ENCODE results near the gene HS3ST2. TPM values are rescaled to one million over a fixed set of nuclear protein-coding genes. Genes with fewer than 3 reads are reported as not detected.

HS3ST2 gene
- total RNA-seq, 6 experiments from 2014 or later: not detected

GRCh38 chr16:22901563-22901962, 87.6 kb downstream of the HS3ST2 start:
- no peaks in the 10 kb centered on the region for H3K9me3 Mint-ChIP-seq
- DNase-seq: no peak
- no peak for TF ChIP-seq CTCF (IDR thresholded peaks at IDR 0.05)
- H3K27ac Mint-ChIP-seq: no peak overlapping the region
- H3K27me3 Mint-ChIP-seq (ENCODE audit: insufficient read depth): peaks cover 3% of the 10 kb centered on the region; the same call in 1 of the 2 replicates
- H3K4me3 Mint-ChIP-seq: no peak overlapping the region
- no peaks in the 10 kb centered on the region for H3K4me1 Mint-ChIP-seq (ENCODE audit: low read depth)
- H3K36me3 Mint-ChIP-seq (ENCODE audit: low read depth): no peaks in the 10 kb centered on the region

GRCh38 chr16:22903716-22904115, 89.8 kb downstream of the HS3ST2 start:
- Mint-ChIP-seq H3K4me1 (ENCODE audit: low read depth) (no peaks in the 10 kb centered on the region), H3K27ac (no peak overlapping the region), H3K4me3 (no peak overlapping the region), H3K36me3 (ENCODE audit: low read depth) (no peaks in the 10 kb centered on the region), H3K9me3 (no peaks in the 10 kb centered on the region), H3K27me3 (ENCODE audit: insufficient read depth) (peaks cover 2% of the 10 kb centered on the region; the same call in 1 of the 2 replicates)
- DNase-seq: no peak
- no peak for TF ChIP-seq CTCF (IDR thresholded peaks at IDR 0.05)

GRCh38 chr16:22912654-22913053, 98.7 kb downstream of the HS3ST2 start:
- Mint-ChIP-seq H3K36me3 (ENCODE audit: low read depth) (no peaks in the 10 kb centered on the region), H3K9me3 (no peaks in the 10 kb centered on the region), H3K27me3 (ENCODE audit: insufficient read depth) (peaks cover 5% of the 10 kb centered on the region), H3K4me3 (no peak overlapping the region), H3K27ac (no peak overlapping the region), H3K4me1 (ENCODE audit: low read depth) (no peaks in the 10 kb centered on the region)
- no peak for TF ChIP-seq CTCF (IDR thresholded peaks at IDR 0.05)
- no peak for DNase-seq

- Mint-ChIP-seq H3K27ac (no peak overlapping the region), H3K36me3 (ENCODE audit: low read depth) (no peaks in the 10 kb centered on the region), H3K9me3 (no peaks in the 10 kb centered on the region), H3K27me3 (ENCODE audit: insufficient read depth) (peaks cover 6% of the 10 kb centered on the region), H3K4me3 (no peak overlapping the region), H3K4me1 (ENCODE audit: low read depth) (no peaks in the 10 kb centered on the region)
- no peak for TF ChIP-seq CTCF (IDR thresholded peaks at IDR 0.05)
- no peak for DNase-seq
Measured at GRCh38 chr16:22915003-22915402, 101.0 kb downstream of the HS3ST2 start.

- H3K9me3 Mint-ChIP-seq: no peaks in the 10 kb centered on the region
- no peak for DNase-seq
- no peak overlapping the region for H3K4me3 Mint-ChIP-seq
- H3K36me3 Mint-ChIP-seq (ENCODE audit: low read depth): no peaks in the 10 kb centered on the region
- H3K4me1 Mint-ChIP-seq (ENCODE audit: low read depth): no peaks in the 10 kb centered on the region
- H3K27ac Mint-ChIP-seq: no peak overlapping the region
- H3K27me3 Mint-ChIP-seq (ENCODE audit: insufficient read depth): peaks cover 14% of the 10 kb centered on the region
- no peak for TF ChIP-seq CTCF (IDR thresholded peaks at IDR 0.05)
Measured at GRCh38 chr16:22923491-22923890, 109.5 kb downstream of the HS3ST2 start.

GRCh38 chr16:22924492-22924891, 110.5 kb downstream of the HS3ST2 start:
- no peak overlapping the region for H3K27ac Mint-ChIP-seq
- H3K27me3 Mint-ChIP-seq (ENCODE audit: insufficient read depth): peaks cover 15% of the 10 kb centered on the region
- no peak for TF ChIP-seq CTCF (IDR thresholded peaks at IDR 0.05)
- no peaks in the 10 kb centered on the region for H3K4me1 Mint-ChIP-seq (ENCODE audit: low read depth)
- H3K9me3 Mint-ChIP-seq: no peaks in the 10 kb centered on the region
- H3K4me3 Mint-ChIP-seq: no peak overlapping the region
- H3K36me3 Mint-ChIP-seq (ENCODE audit: low read depth): no peaks in the 10 kb centered on the region
- no peak for DNase-seq
